HG03060 (cell line): Measurements from ENCODE around the gene TFPT.

Experiments used
- ATAC-seq: cut with Tn5 transposase; IDR thresholded peaks from one replicate; pipeline ENCODE4 v1.9.1; 2021; ENCODE audit warnings: low read depth, moderate number of reproducible peaks; ENCODE audit not compliant: unreplicated experiment

The TFPT gene

GRCh38 chr19:54094426-54095000, 20.9 kb downstream of the TFPT start:
- ATAC-seq, result no peak

- ATAC-seq, result no peak
Measured at GRCh38 chr19:54084410-54084809, 31.0 kb downstream of the TFPT start.

GRCh38 chr19:54081032-54081431, 34.4 kb downstream of the TFPT start, which contains the start of gene TARM1:
Gene TARM1, minus strand, starts transcription at chr19:54081365. Its CDS starts 25 bp downstream, at chr19:54081340.
- ATAC-seq, result no peak

- ATAC-seq, result no peak
Measured at GRCh38 chr19:54077334-54077733, 38.1 kb downstream of the TFPT start.

- no peak for ATAC-seq
Measured at GRCh38 chr19:54074851-54075250, 40.6 kb downstream of the TFPT start.

- ATAC-seq, result no peak
Measured at GRCh38 chr19:54073829-54074228, 41.6 kb downstream of the TFPT start.

- no peak for ATAC-seq
Measured at GRCh38 chr19:54069470-54069869, 46.0 kb downstream of the TFPT start.

- ATAC-seq, result no peak
Measured at GRCh38 chr19:54063350-54064116, 51.9 kb downstream of the TFPT start, which contains the start of gene VSTM1. Gene VSTM1, minus strand, starts transcription at chr19:54063897. Its CDS starts 120 bp downstream, at chr19:54063777.

GRCh38 chr19:54062643-54063042, 52.8 kb downstream of the TFPT start:
- ATAC-seq, result no peak
